ENCODE measurements around the gene CNN3. TPM values are rescaled to one million over a fixed set of nuclear protein-coding genes. Genes with fewer than 3 reads are reported as not detected.

The CNN3 gene
- total RNA-seq, 4 donors from 2014 or later, result 106 to 205 (median 149) TPM

DNA sequence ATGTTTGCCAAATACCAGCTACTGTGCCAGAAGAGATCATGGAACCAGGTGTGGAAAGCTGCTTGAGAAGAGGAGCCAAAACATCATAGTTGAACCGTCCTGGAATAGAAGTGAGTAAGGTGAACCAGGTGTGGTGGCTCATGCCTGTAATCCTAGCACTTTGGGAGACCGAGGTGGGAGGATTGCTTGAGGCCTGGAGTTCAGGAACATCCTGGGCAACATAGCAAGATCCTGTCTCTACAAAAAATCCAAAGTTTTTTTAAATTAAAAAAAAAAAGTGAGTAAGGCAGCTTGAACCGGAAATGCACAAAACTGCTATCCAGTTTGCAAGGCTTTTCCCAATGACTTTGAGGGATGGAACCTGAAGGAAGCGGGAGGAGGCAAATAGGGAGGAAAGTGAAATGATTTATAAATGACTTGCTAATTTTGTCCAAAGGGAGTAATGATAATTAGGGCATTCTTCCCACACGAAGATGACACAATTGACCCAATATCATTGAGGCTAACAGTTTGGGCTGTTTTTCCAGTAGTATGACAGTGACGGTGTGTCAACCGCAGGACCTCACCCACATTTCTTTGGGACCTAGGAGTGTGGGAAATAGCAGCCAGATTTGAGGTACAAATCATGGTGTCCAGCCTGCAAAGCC lies 1.5 kb upstream of the CNN3 start:
- Histone ChIP-seq H3K27me3 (peaks cover 0 to 16% (median 0%) of the 10 kb centered on the region in 4 donors), H3K9me3 (no peaks in the 10 kb centered on the region), H3K4me1 (peaks cover 5 to 59% (median 11%) of the 10 kb centered on the region in 3 donors), H3K4me3 (peak overlapping the region in 3 of 4 donors; percentile 76 to 81 (median 77)), H3K36me3 (peaks cover 0 to 5% (median 0%) of the 10 kb centered on the region in 3 donors), H3K27ac (peak overlapping the region; percentile 92 to 96 (median 94))
- no peak for DNase-seq
- intact Hi-C loops (cut with DNase I), result loop anchor here (10.0 kb wide), 2 partner anchors 74 to 106 kb away; no protein-coding TSS in a partner anchor
- 64 to 68% methylated on average over 7 of the region's 7 CpGs for WGBS, 2 donors
- TF ChIP-seq, protein P1, sequence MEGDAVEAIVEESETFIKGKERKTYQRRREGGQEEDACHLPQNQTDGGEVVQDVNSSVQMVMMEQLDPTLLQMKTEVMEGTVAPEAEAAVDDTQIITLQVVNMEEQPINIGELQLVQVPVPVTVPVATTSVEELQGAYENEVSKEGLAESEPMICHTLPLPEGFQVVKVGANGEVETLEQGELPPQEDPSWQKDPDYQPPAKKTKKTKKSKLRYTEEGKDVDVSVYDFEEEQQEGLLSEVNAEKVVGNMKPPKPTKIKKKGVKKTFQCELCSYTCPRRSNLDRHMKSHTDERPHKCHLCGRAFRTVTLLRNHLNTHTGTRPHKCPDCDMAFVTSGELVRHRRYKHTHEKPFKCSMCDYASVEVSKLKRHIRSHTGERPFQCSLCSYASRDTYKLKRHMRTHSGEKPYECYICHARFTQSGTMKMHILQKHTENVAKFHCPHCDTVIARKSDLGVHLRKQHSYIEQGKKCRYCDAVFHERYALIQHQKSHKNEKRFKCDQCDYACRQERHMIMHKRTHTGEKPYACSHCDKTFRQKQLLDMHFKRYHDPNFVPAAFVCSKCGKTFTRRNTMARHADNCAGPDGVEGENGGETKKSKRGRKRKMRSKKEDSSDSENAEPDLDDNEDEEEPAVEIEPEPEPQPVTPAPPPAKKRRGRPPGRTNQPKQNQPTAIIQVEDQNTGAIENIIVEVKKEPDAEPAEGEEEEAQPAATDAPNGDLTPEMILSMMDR (IDR thresholded peaks at IDR 0.05), result no peak
- TF ChIP-seq POLR2A (IDR thresholded peaks at IDR 0.05), result no peak

GRCh38 chr1:94927405-94928175 lies 680 bp upstream of the CNN3 start:
- intact Hi-C loops (cut with DNase I), result loop anchor here (10.0 kb wide), 2 partner anchors 73 to 107 kb away; no protein-coding TSS in a partner anchor
- Histone ChIP-seq H3K4me1 (peaks cover 5 to 67% (median 17%) of the 10 kb centered on the region in 3 donors), H3K9me3 (no peaks in the 10 kb centered on the region), H3K27me3 (peaks cover 0 to 16% (median 0%) of the 10 kb centered on the region in 4 donors), H3K27ac (peak overlapping the region; percentile 92 to 96 (median 94)), H3K4me3 (peak overlapping the region; percentile 73 to 81 (median 76)), H3K36me3 (peaks cover 0 to 5% (median 0%) of the 10 kb centered on the region in 3 donors)
- 38 to 48% methylated on average over 21 to 24 of the region's 40 CpGs for WGBS, 2 donors
- TF ChIP-seq, protein P1 (IDR thresholded peaks at IDR 0.05), result no peak
- TF ChIP-seq POLR2A (IDR thresholded peaks at IDR 0.05), result no peak
- DNase-seq, result no peak

DNA sequence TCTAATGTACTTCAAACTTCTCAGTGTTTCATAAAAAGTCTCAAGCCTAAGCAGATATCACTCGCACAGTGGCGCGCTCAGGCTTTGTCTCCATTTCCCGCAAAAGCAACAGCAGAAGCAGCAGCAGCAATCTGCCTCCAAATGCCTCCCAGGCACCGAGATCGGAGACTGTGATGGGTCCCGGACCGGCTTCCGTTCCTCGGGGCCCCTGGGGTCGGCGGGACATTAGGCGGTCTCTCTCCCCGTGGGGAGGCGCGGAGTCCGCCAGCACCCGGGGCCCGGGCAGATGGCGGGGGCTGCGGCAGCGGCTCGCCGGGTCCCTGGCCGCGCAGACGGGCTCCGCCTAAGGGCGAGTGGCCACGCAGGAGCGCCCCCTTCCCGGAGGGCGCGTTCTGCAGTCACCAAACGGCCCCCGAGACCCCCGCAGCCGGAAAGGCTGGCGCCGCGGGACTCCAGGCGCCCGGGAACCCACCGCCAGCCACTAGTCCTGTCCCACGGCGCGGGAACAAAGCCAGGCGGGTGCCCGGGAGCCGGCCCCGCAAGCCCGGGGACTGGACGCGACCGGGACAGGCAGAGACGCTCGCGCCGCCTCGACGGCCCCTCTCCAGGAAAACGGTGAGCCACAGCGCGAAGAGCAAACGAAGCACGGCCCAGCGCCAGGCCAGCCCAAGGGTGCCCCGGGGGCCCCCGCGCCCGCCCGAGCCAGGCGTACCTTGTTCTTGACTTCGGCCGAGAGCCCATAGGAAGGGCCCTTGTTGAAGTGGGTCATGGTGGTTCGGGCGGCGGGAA lies 590 bp downstream of the CNN3 start:
- Histone ChIP-seq H3K4me1 (peaks cover 5 to 80% (median 17%) of the 10 kb centered on the region in 3 donors), H3K9me3 (no peaks in the 10 kb centered on the region), H3K36me3 (peaks cover 0 to 5% (median 0%) of the 10 kb centered on the region in 3 donors), H3K27ac (peak overlapping the region; percentile 92 to 96 (median 94)), H3K27me3 (peaks cover 0 to 16% (median 0%) of the 10 kb centered on the region in 4 donors), H3K4me3 (peak overlapping the region; percentile 73 to 81 (median 76))
- 0 to 12% methylated on average over 3 to 8 of the region's 78 CpGs for WGBS, 2 donors
- no peak for DNase-seq
- intact Hi-C loops (cut with DNase I), result loop anchor here (10.0 kb wide), 2 partner anchors 72 to 108 kb away; no protein-coding TSS in a partner anchor
- TF ChIP-seq POLR2A (IDR thresholded peaks at IDR 0.05), result no peak
- TF ChIP-seq, protein P1 (IDR thresholded peaks at IDR 0.05), result peak in 4 of 6 experiments; percentile 12 to 37 (median 23)

DNA sequence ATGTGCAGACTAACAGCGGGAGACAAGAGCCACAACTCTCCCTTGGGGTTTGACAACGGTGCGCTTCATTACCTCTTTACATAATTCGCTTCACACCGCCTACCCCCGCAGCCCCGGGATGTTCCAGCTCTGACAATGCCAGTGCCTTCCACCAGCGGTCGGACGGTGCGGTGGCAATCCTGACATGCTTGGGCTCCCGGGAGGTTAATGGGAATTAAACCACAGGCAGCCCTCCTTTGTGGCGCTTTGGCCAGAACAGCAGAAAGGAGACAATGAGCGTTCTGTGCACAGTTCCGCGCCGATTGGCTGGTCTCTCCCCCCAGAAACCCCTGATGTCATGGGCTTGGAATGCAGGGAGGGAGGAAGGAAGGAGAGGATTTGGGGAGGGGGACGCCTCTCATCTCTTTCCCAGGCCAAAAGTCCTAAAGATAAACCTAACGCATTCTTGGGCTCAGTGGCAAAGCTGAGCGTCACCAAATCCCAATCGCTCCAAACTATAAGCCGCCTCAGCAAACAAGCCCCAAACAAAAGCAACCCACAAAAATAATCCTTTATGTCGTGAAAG lies 1.3 kb downstream of the CNN3 start:
- WGBS, 2 donors, result 4 to 9% methylated on average over 14 to 17 of the region's 23 CpGs
- intact Hi-C loops (cut with DNase I), result loop anchor here (10.0 kb wide), 2 partner anchors 71 to 109 kb away; no protein-coding TSS in a partner anchor
- Histone ChIP-seq H3K36me3 (peaks cover 0 to 5% (median 0%) of the 10 kb centered on the region in 3 donors), H3K4me3 (peak overlapping the region; percentile 73 to 81 (median 76)), H3K27me3 (peaks cover 0 to 16% (median 0%) of the 10 kb centered on the region in 4 donors), H3K27ac (peak overlapping the region; percentile 92 to 96 (median 94)), H3K9me3 (no peaks in the 10 kb centered on the region), H3K4me1 (peaks cover 5 to 87% (median 21%) of the 10 kb centered on the region in 3 donors)
- DNase-seq, result no peak
- peak in 2 of 4 donors; percentile 17 to 57 for TF ChIP-seq POLR2A (IDR thresholded peaks at IDR 0.05)
- TF ChIP-seq, protein P1 (IDR thresholded peaks at IDR 0.05), result no peak
